ENCODE results near the gene CDCA7L.

The CDCA7L gene

DNA sequence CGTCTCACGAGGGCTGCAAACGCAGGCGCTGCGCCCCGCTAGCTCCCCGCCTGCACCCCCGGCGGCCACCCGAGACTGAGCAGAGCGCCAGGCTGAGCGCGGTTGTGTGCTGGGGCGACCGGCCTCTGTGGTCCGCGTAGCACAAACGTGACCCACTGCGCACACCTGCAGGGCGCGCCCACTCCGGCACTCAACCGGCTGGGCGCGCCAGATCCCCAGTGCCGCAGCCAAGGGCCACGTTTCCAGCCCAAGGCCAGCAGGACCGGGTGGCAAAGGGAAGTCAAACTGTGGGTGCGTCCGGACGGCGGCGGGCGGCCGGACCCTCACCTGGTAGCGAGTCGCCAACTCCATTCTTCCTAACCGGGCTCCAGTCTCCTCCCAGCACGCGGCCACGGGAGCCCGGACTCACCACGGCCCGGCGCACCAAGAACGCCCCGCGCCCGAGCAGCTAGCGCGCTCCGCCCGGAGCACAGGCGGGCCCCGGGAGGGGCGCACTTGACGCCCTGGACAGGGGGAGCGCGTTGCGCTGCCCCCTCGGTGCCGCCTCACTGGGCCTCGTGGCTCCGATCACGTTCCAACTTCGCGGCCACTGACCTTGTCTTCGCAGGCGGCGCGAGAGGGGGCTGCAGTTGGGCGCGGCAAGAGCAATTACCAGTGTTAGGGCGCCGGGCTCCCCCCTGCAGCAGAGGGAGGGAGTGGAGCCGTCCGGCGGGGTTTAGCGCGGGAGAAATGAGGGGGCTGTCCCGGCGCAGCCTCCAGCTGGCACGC is at the start of gene CDCA7L:
TSS of gene CDCA7L (minus strand) at position 446 of the 768 bp plus-strand sequence. CDS start at position 351, 95 bp downstream.
- DNase-seq = peak; percentile 77

DNA sequence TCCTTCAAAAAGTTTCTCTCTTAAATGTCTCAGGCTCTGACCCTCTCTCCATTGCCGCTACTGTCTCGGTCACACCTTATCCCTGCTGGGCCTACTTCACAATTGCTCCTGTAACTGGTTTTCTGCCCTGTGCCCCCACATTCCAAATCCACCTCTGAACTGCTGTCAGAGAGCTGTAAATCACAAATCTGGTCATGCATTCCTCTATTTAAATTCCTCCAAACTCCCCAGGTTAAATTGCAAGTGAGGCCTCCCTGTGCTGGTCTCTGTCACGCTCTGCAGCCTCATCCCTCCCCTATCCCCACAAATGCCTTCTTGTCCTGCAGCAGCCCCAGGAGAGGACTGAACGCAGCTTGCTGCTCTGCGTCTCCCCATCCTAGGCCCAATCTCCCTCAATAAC is 40.4 kb upstream of the CDCA7L start:
- DNase-seq = no peak

DNA sequence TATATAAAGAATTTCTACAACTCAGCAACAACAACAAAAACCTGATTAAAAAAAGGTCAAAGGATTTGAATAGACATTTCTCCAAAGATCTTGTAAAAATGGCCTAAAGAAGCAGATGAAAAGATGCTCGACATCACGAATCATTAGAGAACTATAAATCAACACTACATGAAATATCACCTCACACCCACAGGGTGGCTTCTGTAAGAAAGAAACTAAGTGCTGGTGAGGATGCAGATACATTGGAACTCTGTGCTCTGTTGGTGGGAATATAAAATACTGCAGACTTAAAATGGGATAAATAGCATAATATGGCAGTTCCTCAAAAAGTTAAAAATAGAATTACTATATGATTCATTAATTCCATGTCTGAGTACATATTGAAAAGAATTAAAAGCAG is 38.3 kb upstream of the CDCA7L start:
- no peak for DNase-seq

GRCh38 chr7:21983056-21983455 is 37.4 kb upstream of the CDCA7L start:
- no peak for DNase-seq

GRCh38 chr7:21981524-21981923 is 35.8 kb upstream of the CDCA7L start:
- no peak for DNase-seq

DNA sequence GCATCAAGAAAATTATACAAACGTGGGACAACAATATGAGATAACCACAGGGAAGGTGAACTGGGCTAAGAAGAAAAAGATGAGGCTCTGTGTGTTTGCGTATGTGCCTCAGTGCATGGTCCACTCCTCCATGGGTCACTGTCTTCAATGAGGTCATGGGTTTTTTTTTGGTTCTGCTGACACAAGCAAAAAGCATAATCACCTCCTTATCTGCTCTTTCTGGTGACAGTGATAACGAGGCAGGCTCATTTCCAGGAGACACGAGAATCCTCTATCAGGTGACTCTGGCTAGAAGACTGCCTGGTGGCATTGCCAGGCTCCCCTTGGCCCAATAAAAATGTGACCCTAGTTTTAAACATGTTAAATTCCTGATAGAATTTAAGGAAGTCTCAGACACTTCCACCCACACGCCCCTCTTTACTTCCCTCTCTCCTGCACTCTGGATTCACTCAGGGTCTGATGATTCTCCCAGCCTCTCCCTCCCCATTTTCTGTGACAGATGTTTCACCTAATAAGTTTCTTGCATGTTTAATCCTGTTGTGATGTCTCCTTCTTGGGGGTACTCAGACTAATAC is 35.3 kb upstream of the CDCA7L start:
- DNase-seq = no peak

GRCh38 chr7:21972397-21972784 is 26.7 kb upstream of the CDCA7L start:
- no peak for DNase-seq

DNA sequence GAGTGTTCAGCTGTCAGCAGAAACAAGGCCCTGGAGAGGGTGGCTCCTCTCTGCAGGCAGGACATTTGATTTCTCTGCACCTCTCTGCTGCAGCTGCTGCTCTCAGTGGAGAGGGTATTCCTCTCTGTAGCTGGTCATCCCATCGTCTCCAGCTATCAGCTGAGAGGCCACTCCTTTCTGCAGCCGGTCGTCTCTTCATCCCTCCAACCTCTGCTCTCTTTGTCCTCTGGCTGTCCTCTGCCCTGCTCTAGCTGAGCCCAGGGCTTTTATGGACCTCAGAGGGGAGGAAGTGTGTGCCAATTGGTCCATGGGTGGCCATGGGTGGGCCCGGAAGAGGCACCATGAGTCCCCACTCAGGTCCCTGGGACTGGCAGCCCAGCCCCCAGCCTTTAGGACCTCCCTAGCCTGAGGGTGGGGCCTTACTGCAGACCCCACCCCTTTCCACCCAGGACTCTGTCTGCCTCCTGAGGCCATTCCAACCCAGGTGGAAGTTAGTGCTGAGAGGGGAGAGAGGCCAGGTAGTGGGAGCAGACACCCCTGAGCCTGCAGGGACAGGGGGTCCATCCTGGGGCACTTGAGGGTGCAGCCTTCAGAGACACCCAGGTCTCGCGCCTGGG is 26.2 kb upstream of the CDCA7L start:
- no peak for DNase-seq

DNA sequence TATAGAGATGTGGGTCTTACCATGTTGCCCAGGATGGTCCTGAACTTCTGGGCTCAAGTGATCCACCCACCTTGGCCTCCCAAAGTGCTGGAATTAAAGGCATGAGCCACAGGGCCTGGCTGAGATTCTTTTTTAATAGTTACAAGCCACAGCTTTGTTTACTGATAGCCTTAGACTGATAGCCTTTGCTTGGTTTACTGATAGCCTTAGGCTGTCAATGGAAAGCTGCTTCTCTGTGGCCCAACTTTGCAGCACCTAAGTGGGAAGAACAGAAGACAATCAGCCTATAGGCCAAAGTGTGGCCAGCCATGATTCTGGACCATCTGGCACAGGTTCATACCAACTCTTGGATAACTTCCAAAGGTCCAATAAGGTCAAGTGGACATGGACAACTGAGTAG is 24.1 kb upstream of the CDCA7L start:
- no peak for DNase-seq

DNA sequence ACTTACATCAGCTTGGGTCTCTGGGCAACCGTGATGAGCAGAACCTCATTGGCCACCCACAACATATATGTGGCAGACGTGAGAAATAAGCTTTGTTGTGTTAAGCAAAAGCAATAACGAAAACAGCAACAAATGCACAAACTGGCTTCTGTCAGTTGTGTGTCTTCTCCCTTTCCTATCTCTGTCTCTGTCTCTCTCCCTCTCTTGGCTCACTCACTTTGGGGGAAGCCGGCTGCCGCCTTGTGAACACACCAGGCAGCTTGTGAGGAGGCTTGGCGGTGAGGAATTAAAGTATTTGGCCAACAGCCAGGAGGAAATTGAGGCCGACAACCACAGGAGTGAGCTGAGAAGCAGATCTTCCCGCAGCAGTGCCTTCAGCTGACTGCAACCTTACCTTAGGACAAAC is 21.9 kb upstream of the CDCA7L start:
- DNase-seq = no peak

DNA sequence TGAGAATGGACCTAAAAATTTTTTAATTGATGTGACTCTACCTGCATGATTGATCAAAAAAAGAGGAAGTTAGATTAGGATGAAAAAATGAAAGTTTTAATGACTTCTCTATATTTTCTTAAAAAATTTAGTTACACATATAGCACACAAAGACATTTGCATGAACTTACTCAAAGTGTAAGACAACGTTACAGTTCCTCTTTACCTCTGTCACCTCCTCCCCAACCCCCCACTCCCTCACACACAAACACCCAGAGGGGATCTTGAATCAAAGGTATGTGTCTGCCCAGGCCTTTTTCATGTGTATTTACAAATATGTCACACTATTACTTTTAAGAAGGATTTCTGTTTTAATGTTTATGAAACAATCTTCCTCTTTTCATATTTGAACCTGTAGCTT is 20.6 kb upstream of the CDCA7L start:
- DNase-seq = no peak

- no peak for DNase-seq
These were observed 19.6 kb upstream of the CDCA7L start for GRCh38 chr7:21965291-21965690.

DNA sequence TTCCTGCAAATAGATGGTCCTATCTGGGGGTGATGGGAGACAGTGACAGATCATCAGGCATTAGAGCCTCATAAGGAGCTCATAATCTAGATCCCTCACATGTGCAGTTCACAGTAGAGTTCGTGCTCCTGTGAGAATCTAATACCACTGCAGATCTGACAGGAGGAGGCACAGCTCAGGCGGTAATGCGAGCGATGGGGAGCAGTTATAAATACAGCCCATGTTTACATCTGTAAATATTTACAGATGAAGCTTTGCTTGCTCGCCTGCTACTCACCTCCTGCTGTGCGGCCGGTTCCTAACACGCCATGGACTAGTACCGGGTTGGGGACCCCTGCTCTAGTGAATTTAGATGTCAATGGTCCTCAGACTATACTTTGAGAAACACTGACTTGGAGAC is 17.0 kb upstream of the CDCA7L start:
- no peak for DNase-seq

DNA sequence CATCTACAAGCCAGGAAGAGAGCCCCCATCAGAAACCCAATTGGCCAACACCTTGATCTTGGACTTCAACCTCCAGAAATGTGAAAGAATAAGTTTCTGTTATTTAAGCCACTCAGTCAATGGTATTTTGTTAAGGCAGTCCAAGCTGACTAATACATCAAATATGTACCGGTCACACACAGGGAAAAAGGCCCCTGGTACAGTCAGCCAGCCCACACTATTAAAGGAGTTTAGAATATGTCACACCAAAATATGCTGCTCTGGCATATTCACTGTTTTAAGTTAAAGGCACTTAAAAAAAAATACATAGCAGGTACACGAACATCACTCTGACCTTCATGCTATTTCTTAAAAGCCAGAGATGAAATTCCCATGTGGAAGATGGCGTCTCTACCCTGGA is 15.2 kb upstream of the CDCA7L start:
- DNase-seq = no peak

DNA sequence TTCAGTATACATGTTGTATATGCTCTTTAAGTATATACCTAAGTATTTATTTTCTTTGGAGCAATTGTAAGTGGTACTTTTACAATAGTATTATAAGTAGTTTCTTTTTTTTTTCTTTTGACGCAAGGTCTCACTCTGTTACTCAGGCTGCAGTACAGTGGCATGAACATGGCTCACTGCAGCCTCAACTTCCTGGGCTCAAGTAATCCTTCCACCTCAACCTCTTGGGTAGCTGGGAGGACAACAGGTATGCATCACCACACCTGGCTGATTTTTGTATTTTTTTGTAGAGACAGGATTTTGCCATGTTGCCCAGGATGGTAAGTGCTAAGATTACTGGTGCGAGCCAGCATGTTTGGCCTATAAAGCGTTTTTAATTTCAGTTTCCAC is 13.7 kb upstream of the CDCA7L start:
- no peak for DNase-seq

DNA sequence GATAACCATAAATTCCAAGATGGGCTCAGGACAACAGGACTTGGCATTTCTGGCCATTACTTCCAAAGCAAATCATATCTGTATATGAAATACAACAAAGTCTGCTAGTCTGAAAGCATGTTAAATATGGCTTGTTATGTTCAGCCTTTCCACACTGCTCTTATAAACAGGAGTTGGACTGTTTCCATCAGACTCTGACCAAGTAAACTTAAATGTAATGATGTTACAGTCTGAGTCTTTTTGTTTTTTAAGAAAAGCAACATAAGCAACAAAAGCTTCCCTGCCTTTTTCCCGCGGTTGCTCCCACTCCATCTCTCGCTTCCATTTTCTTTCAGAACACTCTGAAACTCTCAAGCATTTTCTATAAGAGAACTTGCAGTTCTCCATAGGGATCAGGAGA is 8.1 kb upstream of the CDCA7L start:
- DNase-seq = no peak

GRCh38 chr7:21948887-21949540 is 3.3 kb upstream of the CDCA7L start:
- no peak for DNase-seq

GRCh38 chr7:21948364-21948763 is 2.7 kb upstream of the CDCA7L start:
- DNase-seq = no peak

- DNase-seq = no peak
These were observed 2.2 kb upstream of the CDCA7L start for GRCh38 chr7:21947946-21948345.

GRCh38 chr7:21947056-21947455 is 1.4 kb upstream of the CDCA7L start:
- DNase-seq = no peak

DNA sequence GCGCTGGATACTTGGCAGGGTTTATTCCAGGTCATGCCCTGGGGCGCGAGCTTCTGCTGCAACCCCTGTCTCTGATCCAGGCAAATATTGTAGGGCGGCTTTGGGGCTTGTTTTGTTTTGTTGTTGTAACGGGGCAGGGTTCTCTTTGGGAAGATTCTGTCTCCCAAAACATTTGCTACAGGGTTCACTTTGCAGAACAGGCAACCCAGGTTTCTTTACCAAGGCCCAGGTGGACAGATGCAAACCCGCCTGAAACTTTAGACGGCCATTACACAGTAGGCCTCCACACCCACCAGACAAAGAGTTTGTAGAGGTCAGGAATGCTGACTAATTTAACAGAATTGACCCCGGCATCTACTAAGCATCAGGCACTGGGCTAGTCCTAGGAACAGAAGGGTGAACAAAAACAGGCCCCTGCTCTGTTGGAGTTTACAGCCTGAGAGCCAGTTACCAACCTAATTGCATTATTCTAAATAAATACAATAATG is 567 bp upstream of the CDCA7L start:
- peak; percentile 78 for DNase-seq

GRCh38 chr7:21944616-21945453 is 864 bp downstream of the CDCA7L start:
- peak; percentile 74 for DNase-seq

GRCh38 chr7:21943436-21943835 is 2.3 kb downstream of the CDCA7L start:
- no peak for DNase-seq

Data from NCI-H526 treated with DMSO at 0.1 percent for 48 hours (cell line).